Thyroid gland (tissue), 4 donors: ENCODE measurements around the gene INTS7.

ENCODE experiments used
- CTCF ChIP-seq, 6 experiments: fragments of 200-600 bp in 3 of 6; fragments of 450-650 bp in 3 of 6; sonication (generic) in 3 of 6; IDR thresholded peaks; one replicate each; pipeline ENCODE4 v1.5.1; 2016 to 2019; ENCODE audit warnings: antibody characterized with exemption in 6 of 6, mild to moderate bottlenecking in 2 of 6, inconsistent platforms in 1 of 6, moderate library complexity in 1 of 6
- POLR2A ChIP-seq, 2 donors: fragments of 450-650 bp; IDR thresholded peaks; one replicate each; pipeline ENCODE4 v1.6.1; 2017; ENCODE audit warnings: antibody characterized with exemption in 2 of 2, mild to moderate bottlenecking in 2 of 2, moderate library complexity in 1 of 2

- TF ChIP-seq CTCF (IDR thresholded peaks at IDR 0.05) (no peak), POLR2A (IDR thresholded peaks at IDR 0.05) (no peak)
Measured at GRCh38 chr1:211965108-211965805, 70.1 kb downstream of the INTS7 start.
